H54 (cell line): Measurements from ENCODE around the gene GFI1.

Experiments used
- DNase-seq: peaks from one replicate; pipeline ENCODE4 v3.0.0; 2011; ENCODE audit warnings: low spot score, mixed read lengths; ENCODE audit not compliant: insufficient read length
- FAIRE-seq: peaks from 3 replicates; lab custom pipeline; 2011; peaks lifted over from hg19 to GRCh38; lab: Jason Lieb, UNC
- POLR2A ChIP-seq: IDR thresholded peaks from 2 replicates; pipeline ENCODE4 v1.6.1; 2011; ENCODE audit warnings: low read depth, mild to moderate bottlenecking, low read length

Gene GFI1

GRCh38 chr1:92466683-92467352 is 19.9 kb downstream of the GFI1 start:
- no peak for TF ChIP-seq POLR2A
- no peak for FAIRE-seq

GRCh38 chr1:92465256-92465647 is 21.5 kb downstream of the GFI1 start:
- DNase-seq (no peak), FAIRE-seq (no peak)
- no peak for TF ChIP-seq POLR2A

More at GRCh38 chr1:92466683-92467352, 19.9 kb downstream of the GFI1 start:
- no peak for DNase-seq

GRCh38 chr1:92464588-92465255 is 22.0 kb downstream of the GFI1 start:
- no peak for TF ChIP-seq POLR2A
- FAIRE-seq = no peak
- DNase-seq = no peak

GRCh38 chr1:92461364-92462097 is 25.2 kb downstream of the GFI1 start:
- DNase-seq (no peak), FAIRE-seq (no peak)
- TF ChIP-seq POLR2A = no peak

GRCh38 chr1:92459871-92460320 is 26.8 kb downstream of the GFI1 start:
- no peak for DNase-seq
- FAIRE-seq = no peak
- no peak for TF ChIP-seq POLR2A

- no peak for DNase-seq
- no peak for TF ChIP-seq POLR2A
- no peak for FAIRE-seq
Measured at GRCh38 chr1:92458146-92458545, 28.6 kb downstream of the GFI1 start.

GRCh38 chr1:92447976-92448375 is 38.7 kb downstream of the GFI1 start:
- FAIRE-seq (no peak), DNase-seq (no peak)
- no peak for TF ChIP-seq POLR2A

- DNase-seq = no peak
- no peak for FAIRE-seq
- TF ChIP-seq POLR2A = no peak
Measured at GRCh38 chr1:92447033-92447681, 39.6 kb downstream of the GFI1 start.

- DNase-seq (no peak), FAIRE-seq (no peak)
- no peak for TF ChIP-seq POLR2A
Measured at GRCh38 chr1:92446546-92446945, 40.2 kb downstream of the GFI1 start.

GRCh38 chr1:92445865-92446264 is 40.9 kb downstream of the GFI1 start:
- TF ChIP-seq POLR2A = no peak
- no peak for DNase-seq
- no peak for FAIRE-seq

GRCh38 chr1:92444351-92444750 is 42.4 kb downstream of the GFI1 start:
- TF ChIP-seq POLR2A = no peak
- FAIRE-seq = no peak
- DNase-seq = no peak

- FAIRE-seq = no peak
- no peak for DNase-seq
- TF ChIP-seq POLR2A = no peak
Measured at GRCh38 chr1:92443893-92444292, 42.8 kb downstream of the GFI1 start.

- no peak for FAIRE-seq
- TF ChIP-seq POLR2A = no peak
- no peak for DNase-seq
Measured at GRCh38 chr1:92442351-92442750, 44.4 kb downstream of the GFI1 start.
